ENCODE measurements around the gene SHISA5.

GRCh38 chr3:48503401-48504050, 448 bp downstream of the SHISA5 start:
- no peak for TF ChIP-seq ELK1 (IDR thresholded peaks at IDR 0.05; ENCODE audit: borderline replicate concordance, low read depth, low read length)
- no peak for TF ChIP-seq POLR2A (IDR thresholded peaks at IDR 0.05; ENCODE audit: low read depth, low read length)
- TF ChIP-seq CTCF (conservative IDR thresholded peaks at IDR 0.05; ENCODE audit: low read depth, low read length): no peak
- TF ChIP-seq MXI1 (IDR thresholded peaks at IDR 0.05; ENCODE audit: borderline replicate concordance, low read depth, low read length): no peak
- no peak for TF ChIP-seq USF2 (IDR thresholded peaks at IDR 0.05; ENCODE audit: low read depth, low read length)
- no peak for TF ChIP-seq MAFK (IDR thresholded peaks at IDR 0.05; ENCODE audit: low read depth, low read length)
- TF ChIP-seq SMC3 (IDR thresholded peaks at IDR 0.05; ENCODE audit: low read depth, low read length): no peak
- no peak for TF ChIP-seq CEBPB (IDR thresholded peaks at IDR 0.05; ENCODE audit: low read depth, low read length)
- no peak for TF ChIP-seq BHLHE40 (IDR thresholded peaks at IDR 0.05; ENCODE audit: low read depth, low read length)
- TF ChIP-seq CHD1 (IDR thresholded peaks at IDR 0.05; ENCODE audit: low read depth, low read length): no peak
- no peak for TF ChIP-seq RAD21 (IDR thresholded peaks at IDR 0.05; ENCODE audit: low read length)
